H9 (cell line): ENCODE results near the gene EPSTI1. TPM values are rescaled to one million over a fixed set of nuclear protein-coding genes. Genes with fewer than 3 reads are reported as not detected.

ENCODE experiments used
- DNase-seq: peaks from one replicate; pipeline ENCODE4 v3.0.0-alpha.2; 2017
- H2AFZ ChIP-seq: one replicate; pipeline ENCODE4 v1.6.1; 2013; ENCODE audit warnings: mild to moderate bottlenecking, low read length, control low read depth, moderate library complexity
- H2AK5ac ChIP-seq: 2 replicates; pipeline ENCODE4 v1.6.1; 2013; ENCODE audit warnings: low read length, control low read depth, mixed read lengths; ENCODE audit not compliant: insufficient read length
- H2BK120ac ChIP-seq: one replicate; pipeline ENCODE4 v1.6.1; 2013; ENCODE audit warnings: low read depth, mild to moderate bottlenecking, low read length, control low read depth, inconsistent platforms; ENCODE audit not compliant: poor library complexity, severe bottlenecking
- H2BK12ac ChIP-seq: 2 replicates; pipeline ENCODE4 v1.6.1; 2013; ENCODE audit warnings: low read length, control low read depth, mixed read lengths, low read depth; ENCODE audit not compliant: insufficient read length
- H2BK15ac ChIP-seq: 2 replicates; pipeline ENCODE4 v1.6.1; 2013; ENCODE audit warnings: low read depth, low read length, control low read depth
- H2BK20ac ChIP-seq: one replicate; pipeline ENCODE4 v1.6.1; 2013; ENCODE audit warnings: low read depth, mild to moderate bottlenecking, low read length, control low read depth, inconsistent platforms; ENCODE audit not compliant: poor library complexity, severe bottlenecking
- H2BK5ac ChIP-seq: 2 replicates; pipeline ENCODE4 v1.6.1; 2013; ENCODE audit warnings: low read length, control low read depth, mixed read lengths; ENCODE audit not compliant: insufficient read length
- H3K14ac ChIP-seq: 2 replicates; pipeline ENCODE4 v1.6.1; 2013; ENCODE audit warnings: low read length, control low read depth; ENCODE audit not compliant: insufficient read depth
- H3K18ac ChIP-seq: 2 replicates; pipeline ENCODE4 v1.6.1; 2013; ENCODE audit warnings: low read depth, mild to moderate bottlenecking, mixed read lengths, low read length, control low read depth; ENCODE audit not compliant: insufficient read length
- H3K23ac ChIP-seq: 2 replicates; pipeline ENCODE4 v1.6.1; 2013; ENCODE audit warnings: low read length, control low read depth, mixed read lengths, low read depth; ENCODE audit not compliant: insufficient read length
- H3K23me2 ChIP-seq: 2 replicates; pipeline ENCODE4 v1.6.1; 2013; ENCODE audit warnings: low read depth, mild to moderate bottlenecking, mixed read lengths, low read length, control low read depth; ENCODE audit not compliant: insufficient read length, poor library complexity, severe bottlenecking
- H3K27ac ChIP-seq: 2 replicates; pipeline ENCODE4 v1.5.1; 2013; ENCODE audit warnings: low read length, control low read depth, mixed read lengths, low read depth; ENCODE audit not compliant: insufficient read length
- H3K27me3 ChIP-seq: 2 replicates; pipeline ENCODE4 v1.6.1; 2013; ENCODE audit warnings: low read length, control low read depth, inconsistent platforms; ENCODE audit not compliant: insufficient read depth
- H3K4ac ChIP-seq: 2 replicates; pipeline ENCODE4 v1.6.1; 2013; ENCODE audit warnings: low read depth, mild to moderate bottlenecking, control low read depth, inconsistent platforms, low read length, moderate library complexity
- H3K4me1 ChIP-seq: 2 replicates; pipeline ENCODE4 v1.6.1; 2013; ENCODE audit warnings: low read length, control low read depth, inconsistent platforms; ENCODE audit not compliant: insufficient read depth
- H3K4me2 ChIP-seq: 2 replicates; pipeline ENCODE4 v1.6.1; 2013; ENCODE audit warnings: low read length, control low read depth, mixed read lengths; ENCODE audit not compliant: insufficient read length, insufficient read depth
- H3K56ac ChIP-seq: 2 replicates; pipeline ENCODE4 v1.6.1; 2013; ENCODE audit warnings: low read depth, mild to moderate bottlenecking, mixed read lengths, low read length, control low read depth; ENCODE audit not compliant: insufficient read length
- H3K79me1 ChIP-seq: 2 replicates; pipeline ENCODE4 v1.6.1; 2013; ENCODE audit warnings: low read depth, mild to moderate bottlenecking, moderate library complexity, low read length, control low read depth, inconsistent platforms; ENCODE audit not compliant: insufficient read depth, poor library complexity, severe bottlenecking
- H3K79me2 ChIP-seq: 2 replicates; pipeline ENCODE4 v1.6.1; 2013; ENCODE audit warnings: low read length, control low read depth, inconsistent platforms; ENCODE audit not compliant: insufficient read depth
- H3K9ac ChIP-seq: 2 replicates; pipeline ENCODE4 v1.6.1; 2013; ENCODE audit warnings: low read length, control low read depth, mixed read lengths; ENCODE audit not compliant: insufficient read length; ENCODE audit errors: extremely low read depth
- H3K9me3 ChIP-seq: one replicate; pipeline ENCODE4 v1.6.1; 2013; ENCODE audit warnings: low read depth, low read length, inconsistent platforms; ENCODE audit not compliant: control insufficient read depth
- H3T11ph ChIP-seq: one replicate; pipeline ENCODE4 v1.6.1; 2013; ENCODE audit warnings: mild to moderate bottlenecking, low read length, control low read depth, inconsistent platforms
- H4K20me1 ChIP-seq: one replicate; pipeline ENCODE4 v1.6.1; 2013; ENCODE audit not compliant: control insufficient read depth, insufficient read length, insufficient read depth
- H4K5ac ChIP-seq: 2 replicates; pipeline ENCODE4 v1.6.1; 2013; ENCODE audit warnings: low read depth, mild to moderate bottlenecking, mixed read lengths, low read length, control low read depth; ENCODE audit not compliant: insufficient read length
- H4K8ac ChIP-seq: replicated peaks from 2 replicates; pipeline ENCODE4 v1.6.1; 2013; ENCODE audit warnings: low read length, control low read depth, mixed read lengths, low read depth; ENCODE audit not compliant: insufficient read length
- H4K91ac ChIP-seq: 2 replicates; pipeline ENCODE4 v1.6.1; 2013; ENCODE audit warnings: low read depth, mild to moderate bottlenecking, moderate library complexity, mixed read lengths, low read length, control low read depth; ENCODE audit not compliant: insufficient read length
- H3K27ac Mint-ChIP-seq, 3 experiments: 2 replicates in 2 of 3; 3 replicates in 1 of 3; pipeline ENCODE4 v1.8.0; 2020 to 2021; ENCODE audit warnings: mixed read lengths in 3 of 3, mild to moderate bottlenecking in 1 of 3, moderate library complexity in 1 of 3
- H3K27me3 Mint-ChIP-seq: 2 replicates; pipeline ENCODE4 v1.8.0; 2021; ENCODE audit warnings: low read depth, mild to moderate bottlenecking, moderate library complexity, mixed read lengths
- H3K36me3 Mint-ChIP-seq, 3 experiments: 2 replicates in 2 of 3; 3 replicates in 1 of 3; pipeline ENCODE4 v1.8.0; 2020 to 2021; ENCODE audit warnings: low read depth in 3 of 3, mixed read lengths in 3 of 3; ENCODE audit not compliant: insufficient read depth in 1 of 3
- H3K4me1 Mint-ChIP-seq, 2 experiments: 2 replicates each; pipeline ENCODE4 v1.8.0; 2020; ENCODE audit warnings: mixed read lengths in 2 of 2
- H3K4me3 Mint-ChIP-seq, 2 experiments: 2 replicates in 1 of 2; 3 replicates in 1 of 2; pipeline ENCODE4 v1.8.0; 2020 to 2021; ENCODE audit warnings: mild to moderate bottlenecking in 2 of 2, mixed read lengths in 2 of 2, moderate library complexity in 1 of 2
- H3K9me3 Mint-ChIP-seq, 2 experiments: 2 replicates in 1 of 2; 3 replicates in 1 of 2; pipeline ENCODE4 v1.8.0; 2020; ENCODE audit warnings: mild to moderate bottlenecking in 2 of 2, mixed read lengths in 2 of 2, moderate library complexity in 1 of 2
- CTCF ChIP-seq: fragments of 200-600 bp; sonication (generic); conservative IDR thresholded peaks from 3 replicates; pipeline ENCODE4 v1.8.0; 2021; ENCODE audit warnings: antibody characterized with exemption, mild to moderate bottlenecking
- WGBS: extraction: QIAGEN DNeasy Blood & Tissue Kit; methylation state at CpG from one replicate; pipeline ENCODE4 v1.1.7; 2013; ENCODE audit warnings: missing lambda C conversion rate, low lambda C conversion rate, mixed read lengths; ENCODE audit not compliant: insufficient read length; ENCODE audit errors: extremely low coverage; 5-methylcytosine and 5-hydroxymethylcytosine counted together
- total RNA-seq: library from RNA; stranded (reverse); gene quantifications from 2 replicates; pipeline ENCODE4 v1.2.1, GENCODE V29; 2021

EPSTI1 gene
- total RNA-seq, 1 experiment from 2014 or later: 0.70 TPM

- H3K9me3 Mint-ChIP-seq: peaks cover 0 to 9% of the 10 kb centered on the region in 2 experiments; a peak in 4 of 5 replicates
- H2AFZ ChIP-seq: no peak overlapping the region
- H3K4me3 Mint-ChIP-seq: 0 out of 5 replicates have a peak overlapping the region, but pooled peaks of 1 of the 2 experiments have one; percentile 32
- H3K9me3 ChIP-seq: no peaks in the 10 kb centered on the region
- H3K36me3 Mint-ChIP-seq: peaks cover 66 to 78% (median 75%) of the 10 kb centered on the region in 3 experiments
- no peak overlapping the region for H3K9ac ChIP-seq
- no peak for TF ChIP-seq CTCF
- H4K91ac ChIP-seq: no peak overlapping the region
- peaks cover 41 to 47% of the 10 kb centered on the region in 2 experiments for H3K4me1 Mint-ChIP-seq
- H2BK5ac ChIP-seq: no peak overlapping the region
- peak overlapping the region; percentile 11 for H3K27ac ChIP-seq
- H2BK20ac ChIP-seq: no peak overlapping the region
- H3K23ac ChIP-seq: no peak overlapping the region
- no peak overlapping the region for H3K14ac ChIP-seq
- H3K4ac ChIP-seq: no peak overlapping the region
- H4K20me1 ChIP-seq: no peaks in the 10 kb centered on the region
- no peak overlapping the region for H3T11ph ChIP-seq
- H3K23me2 ChIP-seq: no peaks in the 10 kb centered on the region
- peaks cover 2% of the 10 kb centered on the region; the same call in 1 of the 2 replicates for H3K79me2 ChIP-seq
- H3K56ac ChIP-seq: no peak overlapping the region
- H3K79me1 ChIP-seq: no peaks in the 10 kb centered on the region
- H3K4me2 ChIP-seq: no peak overlapping the region
- H2BK15ac ChIP-seq: no peak overlapping the region
- H3K4me1 ChIP-seq: no peaks in the 10 kb centered on the region
- peak overlapping the region; percentile 44 for H4K5ac ChIP-seq
- no peak overlapping the region for H2BK12ac ChIP-seq
- no peaks in the 10 kb centered on the region for H3K27me3 Mint-ChIP-seq
- H3K27me3 ChIP-seq: no peaks in the 10 kb centered on the region
- H2AK5ac ChIP-seq: no peak overlapping the region
- no CpG with 5 or more reads among the region's 4 CpGs for WGBS
- no peak overlapping the region for H3K18ac ChIP-seq
- no peak for DNase-seq
- no peak overlapping the region for H2BK120ac ChIP-seq
- no peak overlapping the region for H4K8ac ChIP-seq
- H3K27ac Mint-ChIP-seq: peak overlapping the region; percentile 20 to 35 (median 29); a peak in 2 of 7 replicates
These were observed 124.8 kb downstream of the EPSTI1 start for GRCh38 chr13:42867232-42867631.
